Measurements from ENCODE around the gene PRSS56.
"Not testable (repeated sequence)": the region's sequence is repeated elsewhere in the genome, so short reads cannot be mapped to it uniquely, and the experiment has no call there.

Gene PRSS56

DNA sequence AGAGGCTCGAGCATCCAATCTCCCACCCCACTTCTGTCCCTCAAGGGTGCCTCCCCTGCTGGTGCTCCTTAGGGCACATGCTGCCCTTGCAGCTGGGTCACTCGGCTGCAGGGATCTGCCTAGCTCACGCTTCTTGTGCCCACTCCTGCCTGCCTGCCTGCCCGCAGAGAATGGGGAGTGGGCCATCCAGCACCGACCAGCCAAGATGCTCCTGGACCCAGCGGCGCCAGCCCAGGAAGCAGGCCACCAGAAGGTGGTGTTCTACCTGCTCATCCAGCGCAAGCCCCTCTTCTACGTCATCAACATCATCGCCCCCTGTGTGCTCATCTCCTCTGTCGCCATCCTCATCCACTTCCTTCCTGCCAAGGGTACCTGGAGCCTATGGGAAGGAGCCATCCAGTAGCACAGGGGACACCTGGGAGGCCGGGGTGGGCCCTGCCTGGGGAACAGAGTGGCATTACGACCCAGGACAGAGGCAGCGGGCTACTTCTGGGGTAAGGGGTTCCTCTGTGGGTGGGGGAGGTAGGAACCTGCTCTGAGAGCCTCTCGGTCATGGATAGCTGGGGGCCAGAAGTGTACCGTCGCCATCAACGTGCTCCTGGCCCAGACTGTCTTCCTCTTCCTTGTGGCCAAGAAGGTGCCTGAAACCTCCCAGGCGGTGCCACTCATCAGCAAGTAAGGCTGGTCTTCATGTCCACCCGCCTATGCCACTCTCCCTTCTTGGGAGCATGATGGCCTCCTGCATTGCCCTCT, 22.7 kb downstream of the PRSS56 start:
- no peak for DNase-seq

DNA sequence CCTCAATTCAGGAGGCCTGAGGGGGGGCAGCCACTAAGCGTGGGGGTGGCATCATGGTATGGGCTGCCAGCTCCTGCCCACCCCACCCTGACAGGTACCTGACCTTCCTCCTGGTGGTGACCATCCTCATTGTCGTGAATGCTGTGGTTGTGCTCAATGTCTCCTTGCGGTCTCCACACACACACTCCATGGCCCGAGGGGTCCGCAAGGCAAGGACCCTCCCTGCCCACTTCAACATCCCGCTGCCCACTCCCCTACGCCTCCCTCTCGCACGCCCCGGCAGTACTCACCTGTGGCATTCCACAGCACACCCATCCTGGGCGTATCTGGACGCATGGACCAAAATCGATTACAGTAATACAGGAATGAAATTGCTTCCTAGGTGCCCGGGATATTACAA, 23.3 kb downstream of the PRSS56 start:
- DNase-seq: no peak

DNA sequence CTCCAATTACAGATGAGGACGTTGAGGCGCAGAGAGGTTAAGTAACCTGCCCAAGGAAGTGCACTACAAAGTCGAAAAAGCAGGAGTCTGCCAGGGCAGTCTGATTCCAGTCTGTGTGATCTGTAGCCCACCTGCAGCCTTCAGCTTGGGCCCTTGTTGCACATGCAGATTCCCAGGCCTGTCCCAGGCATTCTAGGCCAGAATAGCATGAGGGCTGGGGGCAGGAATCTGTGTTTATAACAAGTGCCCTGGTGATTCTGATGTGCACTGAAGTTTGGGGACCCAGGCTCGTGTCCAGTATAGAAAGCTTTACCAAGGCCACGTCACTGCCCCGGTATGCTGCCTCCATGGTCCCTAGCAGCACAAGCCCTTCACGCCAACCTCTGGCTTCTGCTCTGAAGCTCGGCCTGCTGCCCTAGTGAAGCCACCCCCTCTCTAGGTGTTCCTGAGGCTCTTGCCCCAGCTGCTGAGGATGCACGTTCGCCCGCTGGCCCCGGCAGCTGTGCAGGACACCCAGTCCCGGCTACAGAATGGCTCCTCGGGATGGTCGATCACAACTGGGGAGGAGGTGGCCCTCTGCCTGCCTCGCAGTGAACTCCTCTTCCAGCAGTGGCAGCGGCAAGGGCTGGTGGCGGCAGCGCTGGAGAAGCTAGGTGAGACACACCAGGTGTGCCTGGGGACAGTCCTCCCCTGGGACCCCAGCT, 23.9 kb downstream of the PRSS56 start:
- no peak for DNase-seq

DNA sequence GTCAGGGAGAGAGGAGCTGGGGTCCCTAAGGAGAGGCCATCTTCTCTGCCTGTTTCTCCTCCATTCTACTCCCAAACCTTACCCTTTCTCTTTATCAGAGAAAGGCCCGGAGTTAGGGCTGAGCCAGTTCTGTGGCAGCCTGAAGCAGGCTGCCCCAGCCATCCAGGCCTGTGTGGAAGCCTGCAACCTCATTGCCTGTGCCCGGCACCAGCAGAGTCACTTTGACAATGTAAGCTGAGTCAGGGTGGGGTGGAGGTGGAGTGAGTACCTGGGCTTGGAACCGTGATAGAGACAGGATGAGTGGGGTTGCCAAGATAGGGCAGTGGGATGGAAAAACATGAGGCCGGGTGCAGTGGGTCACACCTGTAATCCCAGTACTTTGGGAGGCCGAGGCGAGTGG, 24.5 kb downstream of the PRSS56 start:
- DNase-seq: no peak

DNA sequence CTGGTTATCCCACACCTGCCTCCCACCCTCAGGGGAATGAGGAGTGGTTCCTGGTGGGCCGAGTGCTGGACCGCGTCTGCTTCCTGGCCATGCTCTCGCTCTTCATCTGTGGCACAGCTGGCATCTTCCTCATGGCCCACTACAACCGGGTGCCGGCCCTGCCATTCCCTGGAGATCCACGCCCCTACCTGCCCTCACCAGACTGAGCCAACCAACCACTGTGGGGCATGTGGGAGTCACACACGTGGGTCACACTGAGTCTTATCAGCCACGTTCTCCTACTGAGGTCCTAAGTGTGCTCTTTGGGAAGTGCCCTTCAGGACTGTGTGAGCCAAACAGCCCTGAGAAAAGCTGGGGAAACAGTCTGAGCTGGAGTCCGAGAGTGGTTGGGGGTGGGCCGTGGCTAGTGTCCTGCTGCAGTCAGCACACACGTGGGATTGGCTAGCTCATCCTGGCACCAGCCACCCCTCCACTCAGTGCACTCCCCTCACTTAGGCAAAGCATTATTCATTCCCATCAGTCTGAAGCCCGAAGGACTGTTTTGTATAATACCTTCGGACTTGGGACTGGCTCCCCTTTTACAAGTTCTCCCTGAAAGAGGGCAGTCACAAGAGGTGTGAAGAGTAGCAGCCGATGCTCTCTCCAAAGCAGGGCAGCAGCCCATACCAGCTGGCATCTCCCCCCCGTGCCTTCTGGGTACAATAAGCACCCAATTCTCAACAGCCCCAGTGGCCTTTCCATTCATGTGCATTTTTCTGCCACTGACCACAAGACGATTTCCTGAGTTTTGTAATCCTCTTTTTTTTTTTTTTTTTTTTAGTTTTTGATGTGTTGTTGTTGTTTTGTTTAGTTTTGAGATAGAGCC, 25.6 kb downstream of the PRSS56 start:
- no peak for DNase-seq

DNA sequence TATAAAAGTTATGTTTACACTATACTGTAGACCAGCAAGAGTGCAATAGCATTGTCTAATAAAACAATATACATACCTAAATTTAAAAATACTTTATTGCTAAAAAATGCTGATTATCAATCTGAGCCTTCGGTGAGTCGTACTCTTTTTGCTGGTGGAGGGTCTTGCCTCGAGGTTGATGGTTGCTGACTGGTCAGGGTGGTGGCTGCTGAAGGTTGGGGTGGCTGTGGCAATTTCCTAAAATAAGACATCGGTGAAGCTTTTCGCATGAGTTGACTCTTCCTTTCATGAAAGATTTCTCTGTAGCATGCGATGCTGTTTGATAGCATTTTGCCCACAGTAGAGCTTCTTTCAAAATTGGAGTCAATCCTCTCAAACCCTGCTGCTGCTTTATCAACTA, 27.8 kb downstream of the PRSS56 start:
- no peak for DNase-seq

DNA sequence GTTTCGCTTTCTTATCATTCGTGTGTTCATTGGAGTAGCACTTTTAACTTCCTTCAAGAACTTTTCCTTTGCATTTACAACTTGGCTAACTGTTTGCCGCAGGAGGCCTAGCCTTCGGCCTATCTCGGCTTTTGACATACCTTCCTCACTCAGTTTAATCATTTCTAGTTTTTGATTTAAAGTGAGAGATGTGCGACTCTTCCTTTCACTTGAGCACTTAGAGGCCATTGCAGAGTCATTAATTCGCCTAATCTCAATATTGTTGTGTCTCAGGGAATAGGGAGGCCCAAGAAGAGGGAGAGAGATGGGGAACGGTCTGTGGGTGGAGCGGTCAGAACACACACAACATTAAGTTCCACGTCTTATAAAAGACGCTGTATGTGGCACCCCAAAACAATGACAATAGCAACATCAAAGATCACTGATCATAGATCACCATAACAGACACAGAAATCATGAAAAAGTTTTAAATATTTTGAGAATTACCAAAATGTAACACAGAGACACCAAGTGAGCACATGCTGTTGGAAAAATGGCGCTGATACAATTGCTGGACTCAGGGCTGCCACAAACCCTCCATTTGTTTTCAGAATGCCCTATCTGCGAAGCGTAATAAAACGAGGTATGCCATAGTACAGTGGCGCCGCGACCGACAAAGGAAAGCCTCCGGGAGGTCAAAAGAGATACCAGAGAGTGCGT, 29.6 kb downstream of the PRSS56 start:
- DNase-seq: no peak

DNA sequence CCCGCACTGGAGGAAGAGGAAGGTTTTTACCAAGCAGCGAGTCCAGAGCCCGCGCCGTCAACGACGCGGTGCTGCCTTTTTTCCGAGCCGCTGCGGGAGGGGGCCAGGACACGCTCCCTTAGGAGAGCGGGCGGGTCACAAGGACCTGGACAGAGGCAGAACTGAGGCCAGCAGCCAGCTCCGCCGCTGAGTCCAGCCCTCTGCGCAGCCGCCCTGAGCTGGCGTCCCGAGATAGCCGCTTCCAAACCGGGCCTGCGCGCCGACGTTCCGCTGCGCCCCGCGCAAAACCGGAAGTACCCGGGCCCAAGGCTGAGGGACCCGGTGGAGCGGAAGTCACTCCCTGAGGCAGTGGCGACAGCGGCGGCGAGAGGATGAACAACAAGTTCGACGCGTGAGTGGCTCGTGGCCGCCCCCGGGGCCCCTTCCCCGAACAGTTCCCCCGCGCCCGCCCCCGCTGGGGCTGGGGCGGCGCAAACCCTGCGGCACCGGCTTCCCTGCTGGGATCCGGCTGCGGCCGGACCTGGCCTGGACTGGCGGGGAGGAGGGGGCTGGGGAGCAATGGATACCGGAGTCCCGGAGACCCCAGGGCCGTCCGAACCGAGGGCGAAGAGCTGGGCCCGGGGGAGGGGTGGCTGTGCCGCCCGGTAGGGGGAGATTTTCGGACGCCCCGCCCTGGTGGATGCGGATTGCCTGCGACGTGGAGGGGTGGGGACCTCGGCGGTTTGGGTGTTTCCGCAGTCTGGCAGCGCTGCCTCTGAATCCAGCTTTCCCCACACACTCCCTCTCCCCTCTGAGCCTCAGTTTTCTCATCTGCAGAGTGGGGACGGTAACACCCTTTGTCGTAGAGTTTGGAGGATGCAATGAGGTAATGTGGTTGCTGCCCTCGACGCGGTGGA, 30.4 kb downstream of the PRSS56 start, which contains the start of the genes EIF4E2 and TIGD1:
EIF4E2 (plus strand) TSS at position 336 of the 896 bp plus-strand sequence; CDS start at position 372, 36 bp downstream.
TIGD1 (minus strand) TSS at position 204 of the 896 bp plus-strand sequence. CDS start 675 bp downstream, outside the sequence.
- DNase-seq: peak; percentile 83

DNA sequence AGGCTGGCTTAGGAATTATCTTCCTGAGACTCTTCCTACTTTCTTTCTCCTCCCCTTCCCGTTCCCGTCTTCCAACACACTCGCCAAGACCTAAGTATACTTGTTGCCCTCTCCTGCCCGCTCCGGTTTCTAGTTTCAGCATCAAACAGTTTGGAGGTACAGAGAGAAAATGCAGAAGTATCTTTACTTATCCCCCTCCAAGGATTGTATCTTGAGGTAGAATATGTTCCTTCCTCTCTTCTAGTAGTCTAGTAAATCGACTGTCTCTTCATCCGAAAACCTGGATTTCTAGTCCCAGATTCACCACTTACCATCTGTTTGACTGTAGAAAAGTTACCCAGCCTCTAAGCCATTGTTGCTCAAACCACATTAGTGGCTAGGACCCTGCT, 31.1 kb downstream of the PRSS56 start:
- DNase-seq: no peak

DNA sequence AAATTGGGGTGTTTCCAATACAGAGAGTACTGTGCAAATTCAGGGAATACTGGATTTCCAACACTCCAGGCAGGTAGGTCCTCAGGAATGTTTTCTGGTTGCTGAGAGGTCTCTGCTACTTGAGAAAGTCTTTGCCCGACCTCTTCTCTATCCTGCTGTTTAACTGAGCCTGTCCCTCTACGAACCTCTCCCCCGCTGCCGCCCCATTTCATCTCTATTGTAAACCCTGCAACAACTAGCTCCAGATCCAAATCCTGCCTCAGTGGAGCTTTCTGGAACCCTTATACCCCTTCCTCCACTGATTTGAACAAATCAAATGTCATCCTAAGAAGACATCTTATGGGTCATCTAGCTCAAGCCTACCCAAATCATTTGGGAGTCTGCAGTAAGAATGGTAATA, 31.6 kb downstream of the PRSS56 start:
- DNase-seq: no peak

DNA sequence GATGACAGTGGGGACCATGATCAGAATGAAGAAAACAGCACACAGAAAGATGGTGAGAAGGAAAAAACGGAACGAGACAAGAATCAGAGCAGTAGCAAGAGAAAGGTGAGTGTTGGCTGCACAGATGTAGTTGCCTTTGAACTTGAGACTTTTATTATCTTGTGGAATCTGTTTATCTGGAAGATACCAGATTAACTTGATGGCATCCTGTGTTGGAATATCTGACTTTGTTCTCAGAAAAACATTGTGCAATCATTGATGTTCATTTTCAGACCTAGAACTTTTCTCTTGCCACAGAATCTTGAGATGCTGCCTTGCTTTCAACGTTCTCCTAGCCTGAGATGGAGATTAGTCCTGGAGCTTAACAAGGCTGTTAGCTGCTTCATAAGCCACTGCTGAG, 36.2 kb downstream of the PRSS56 start:
- DNase-seq: no peak

DNA sequence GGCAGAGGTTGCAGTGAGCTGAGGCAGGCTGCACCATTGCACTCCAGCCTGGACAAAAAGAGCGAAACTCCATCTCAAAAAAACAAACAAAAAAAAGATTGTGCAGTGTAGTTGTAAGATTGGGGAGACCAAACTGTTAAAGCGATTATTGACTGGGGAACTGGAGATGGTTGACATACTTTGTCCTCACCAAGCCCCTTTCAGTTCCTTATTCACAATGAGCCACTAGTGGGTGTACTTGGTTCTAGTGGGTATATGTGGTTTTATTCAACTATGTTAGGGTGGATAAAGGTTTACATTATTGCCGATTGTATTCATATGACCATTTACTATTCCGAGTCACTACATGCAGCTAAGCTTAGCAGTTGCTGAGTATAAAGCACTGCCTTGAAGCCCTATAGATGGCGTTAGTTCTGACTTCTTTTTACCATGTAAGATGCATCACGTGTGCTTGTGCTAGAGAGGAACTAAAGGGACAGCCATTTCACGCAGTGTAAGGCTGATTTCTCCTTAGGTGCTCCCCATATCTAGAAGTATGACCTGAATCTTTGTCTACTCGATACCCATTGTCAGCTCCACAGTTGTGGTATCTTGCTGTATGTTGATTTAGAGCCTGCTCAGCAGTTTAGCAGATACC, 42.4 kb downstream of the PRSS56 start:
- no peak for DNase-seq

DNA sequence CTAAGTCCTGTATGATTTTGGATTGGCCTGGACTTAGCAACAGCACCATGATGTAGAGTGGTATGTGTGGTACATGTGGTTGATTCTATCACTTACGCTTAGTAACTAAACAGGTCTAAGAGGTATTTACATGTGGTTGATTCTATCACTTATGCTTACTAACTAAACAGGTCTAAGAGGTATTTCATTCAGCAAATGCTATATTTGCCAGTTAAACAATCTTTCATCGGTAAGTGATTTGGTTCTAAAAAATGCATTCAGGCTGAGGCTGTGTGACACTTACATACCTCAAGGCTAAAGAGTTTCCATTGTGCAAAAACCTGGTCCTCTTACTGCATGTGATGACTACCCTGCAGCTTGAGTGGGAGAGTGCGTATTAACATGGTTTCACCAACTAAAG, 43.4 kb downstream of the PRSS56 start:
- no peak for DNase-seq

DNA sequence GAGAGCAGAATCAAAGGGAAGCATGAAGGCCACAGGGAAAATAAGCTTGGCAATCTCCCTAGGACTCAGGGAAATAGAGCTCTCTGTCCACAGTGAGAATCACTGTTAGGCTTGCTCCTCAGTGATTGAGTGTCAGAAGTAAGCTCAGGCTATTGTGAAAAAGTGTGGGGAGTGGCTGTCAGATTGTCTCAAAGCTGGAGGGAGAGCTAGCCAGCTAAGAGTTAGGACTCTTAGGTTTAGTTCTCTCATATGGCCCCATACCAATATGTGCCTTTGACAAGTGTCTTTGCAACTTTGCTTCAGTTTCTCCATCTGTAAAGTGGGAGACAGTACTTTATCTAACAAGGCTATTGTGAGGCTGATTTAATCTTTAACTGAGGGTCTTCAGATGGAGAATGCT, 47.5 kb downstream of the PRSS56 start:
- DNase-seq: no peak

DNA sequence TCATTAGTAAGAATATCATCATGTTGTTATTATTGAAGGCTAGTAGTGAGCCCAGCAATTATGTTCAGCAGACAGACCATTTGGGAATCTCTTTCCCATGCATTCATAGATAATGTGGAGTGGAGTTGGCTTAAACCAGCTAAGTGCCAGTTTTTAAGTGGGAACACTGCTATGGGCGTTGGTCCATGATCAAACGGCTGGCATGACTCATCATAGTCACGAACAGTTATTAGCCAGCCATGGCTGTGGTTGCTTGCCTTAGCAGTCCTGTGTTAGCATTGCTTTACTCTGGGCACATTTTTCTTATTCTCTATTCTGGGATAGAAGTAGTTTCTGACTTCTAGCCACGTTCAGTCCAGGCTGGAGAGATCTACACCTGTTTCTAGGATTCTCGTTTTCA, 48.0 kb downstream of the PRSS56 start:
- no peak for DNase-seq

DNA sequence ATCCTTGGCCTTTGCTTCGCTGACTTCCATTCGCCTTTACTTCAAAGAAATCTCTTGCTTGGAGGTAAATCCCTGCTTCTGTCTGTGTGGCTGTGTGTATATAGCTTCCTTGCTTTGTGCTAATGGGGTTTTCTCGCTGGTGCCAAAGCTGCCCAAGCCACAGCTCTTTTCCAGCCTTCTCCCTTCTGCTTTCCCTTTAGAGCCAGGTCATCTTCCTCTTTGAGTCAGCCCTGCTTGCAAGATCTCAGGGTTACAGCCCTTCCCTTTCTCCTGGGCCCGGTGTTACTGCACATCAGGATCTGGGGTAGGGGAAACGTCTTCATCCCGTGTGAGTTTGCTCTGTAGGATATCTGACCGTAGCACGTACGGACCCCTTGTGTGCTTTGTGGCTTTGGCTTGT, 49.4 kb downstream of the PRSS56 start:
- DNase-seq: no peak

DNA sequence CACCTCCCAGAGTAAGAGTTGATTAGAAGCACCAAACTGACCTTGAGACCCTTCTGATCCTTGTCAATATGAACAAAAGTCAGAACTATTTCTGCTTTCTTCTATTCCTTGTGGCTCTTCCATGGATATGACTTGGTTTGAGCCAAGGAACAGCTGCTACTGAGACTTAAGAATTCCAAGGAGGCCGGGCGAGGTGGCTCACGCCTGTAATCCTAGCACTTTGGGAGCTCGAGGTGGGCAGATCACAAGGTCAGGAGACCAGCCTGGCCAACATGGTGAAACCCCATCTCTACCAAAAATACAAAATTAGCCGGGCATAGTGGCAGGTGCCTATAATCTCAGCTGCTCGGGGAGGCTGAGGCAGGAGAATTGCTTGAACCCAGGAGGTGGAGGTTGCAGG, 50.3 kb downstream of the PRSS56 start:
- DNase-seq: not testable (repeated sequence)

DNA sequence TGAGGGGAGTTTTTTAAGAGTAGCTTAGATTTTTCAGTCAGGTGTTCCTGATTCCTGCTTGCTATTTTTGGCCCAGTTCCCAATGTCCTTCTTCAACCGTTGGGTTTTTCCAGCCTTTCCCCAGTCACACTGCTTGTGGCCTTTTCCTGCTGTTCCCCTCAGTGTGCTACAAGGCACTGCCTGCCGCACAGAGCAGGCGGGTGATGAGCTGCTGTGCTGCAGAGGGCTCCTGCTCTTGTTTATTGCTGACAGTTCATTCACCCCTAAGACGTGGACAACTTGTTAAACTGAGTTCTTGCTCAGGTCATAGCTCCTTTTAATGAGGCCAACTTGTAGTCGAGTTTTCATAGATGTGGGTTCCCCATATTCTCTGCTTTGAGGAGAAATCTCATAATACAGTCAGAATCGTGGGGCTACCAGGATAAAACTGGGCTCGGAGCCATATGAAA, 50.9 kb downstream of the PRSS56 start:
- DNase-seq: no peak

DNA sequence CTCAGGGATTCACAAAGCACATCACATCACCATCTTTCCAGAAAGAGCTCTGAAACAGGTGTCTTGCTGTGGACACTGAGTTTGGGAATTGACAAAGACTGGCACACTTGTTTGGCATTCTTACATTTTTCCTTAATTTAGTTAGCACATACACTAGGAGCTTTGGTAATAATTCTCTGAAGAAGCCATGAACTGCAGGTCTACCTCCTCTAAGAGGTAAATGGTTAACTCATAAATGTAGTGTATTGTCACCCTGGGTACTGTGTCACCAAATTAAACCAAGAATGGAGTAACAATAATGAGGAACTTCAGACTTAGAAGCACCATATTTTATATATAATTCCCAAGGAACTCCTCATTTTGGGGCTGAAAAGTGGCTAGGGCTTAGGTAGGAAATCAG, 52.9 kb downstream of the PRSS56 start:
- no peak for DNase-seq

DNA sequence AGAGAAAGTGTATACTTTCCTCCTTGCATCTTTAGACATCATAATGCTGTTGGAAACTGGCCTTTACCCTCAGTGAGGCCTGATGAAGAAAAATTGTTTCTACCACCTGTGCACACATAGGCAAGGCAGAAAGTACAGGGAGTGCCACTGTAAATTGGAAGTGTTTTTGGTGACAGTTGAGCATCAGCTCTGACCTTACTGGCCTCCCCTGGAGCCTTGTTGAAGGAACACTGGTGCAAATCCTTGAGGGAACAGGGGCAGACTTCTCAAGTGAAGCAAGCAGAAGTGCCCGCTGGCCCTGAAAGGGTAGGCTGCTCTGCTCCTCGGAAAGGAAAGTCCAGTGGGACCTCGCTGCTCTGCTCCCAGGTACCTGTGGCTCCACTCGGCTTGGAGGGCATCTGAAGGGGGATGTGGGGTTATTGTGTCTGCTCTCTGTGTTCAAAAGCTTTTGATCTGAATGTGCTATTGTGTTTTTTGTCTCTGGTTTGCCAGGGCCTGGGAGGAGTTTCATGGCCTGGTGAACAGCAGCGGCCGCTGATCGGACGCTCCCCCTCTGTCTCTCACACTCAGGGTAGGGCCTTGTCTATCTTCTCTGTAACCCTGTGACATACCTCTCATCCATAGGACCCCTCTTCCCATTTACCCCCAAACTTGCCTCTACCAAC, 53.7 kb downstream of the PRSS56 start:
- no peak for DNase-seq
